GM19328 (cell line): ENCODE measurements around the gene ZNF101.
"Not testable (repeated sequence)": the region's sequence is repeated elsewhere in the genome, so short reads cannot be mapped to it uniquely, and the experiment has no call there.

Experiments used
- ATAC-seq: cut with Tn5 transposase; IDR thresholded peaks from one replicate; pipeline ENCODE4 v1.9.1; 2021; ENCODE audit warnings: mild to moderate bottlenecking, moderate library complexity; ENCODE audit not compliant: unreplicated experiment

Gene ZNF101

DNA sequence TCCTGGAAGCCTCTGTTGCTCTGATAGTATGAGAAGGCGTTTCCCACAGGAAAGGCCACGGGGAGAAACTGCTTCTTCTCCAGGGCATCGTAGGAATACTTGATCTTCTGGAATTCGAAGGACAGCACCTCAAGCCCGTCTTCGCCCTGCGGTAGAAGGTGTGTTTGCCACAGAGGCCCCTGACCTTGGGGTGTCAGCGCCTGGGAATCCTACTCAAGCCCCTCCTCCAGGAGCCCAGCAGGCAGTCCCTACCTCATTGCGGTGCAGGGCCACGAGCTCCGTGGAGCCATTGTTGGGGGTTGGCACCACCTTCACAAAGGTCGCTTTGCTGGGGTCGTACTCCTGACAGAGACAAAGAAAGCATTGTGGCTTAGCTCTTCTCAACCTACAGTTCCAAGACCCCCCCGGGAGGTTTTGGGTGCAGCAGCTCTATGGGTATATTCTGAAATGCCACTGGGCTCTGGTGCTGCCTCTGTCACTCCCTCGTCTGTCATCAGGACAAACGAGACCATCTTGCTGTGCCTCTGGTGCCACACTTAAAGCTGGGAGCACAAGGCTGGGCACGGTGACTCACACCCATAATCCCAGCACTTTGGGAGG is 8.9 kb upstream of the ZNF101 start:
- no peak for ATAC-seq

DNA sequence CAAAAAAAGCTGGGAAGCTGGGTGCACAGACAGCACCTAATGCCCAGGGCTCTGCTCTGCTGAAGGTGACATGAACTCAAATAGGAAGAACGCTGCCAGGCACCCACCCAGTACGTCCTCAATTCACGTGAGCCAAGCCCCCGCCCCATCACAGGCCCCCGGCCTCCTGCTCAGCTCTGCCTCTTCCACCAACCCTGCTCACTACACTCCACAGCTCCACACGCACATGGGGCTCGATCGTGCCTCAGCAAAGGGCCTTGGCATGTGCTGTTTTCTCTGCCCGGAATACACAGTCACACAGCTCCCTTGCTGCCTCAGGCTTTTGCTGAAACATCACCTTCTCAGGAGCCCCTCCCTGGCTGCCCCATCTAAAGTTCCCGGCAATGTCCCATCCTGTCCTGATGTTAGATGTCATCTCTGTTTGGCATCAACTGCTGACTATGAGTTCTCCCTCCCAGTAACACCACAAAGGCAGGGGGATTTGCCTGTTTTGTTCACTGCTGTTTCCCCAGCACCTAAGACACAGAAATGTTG is 7.4 kb upstream of the ZNF101 start:
- no peak for ATAC-seq

DNA sequence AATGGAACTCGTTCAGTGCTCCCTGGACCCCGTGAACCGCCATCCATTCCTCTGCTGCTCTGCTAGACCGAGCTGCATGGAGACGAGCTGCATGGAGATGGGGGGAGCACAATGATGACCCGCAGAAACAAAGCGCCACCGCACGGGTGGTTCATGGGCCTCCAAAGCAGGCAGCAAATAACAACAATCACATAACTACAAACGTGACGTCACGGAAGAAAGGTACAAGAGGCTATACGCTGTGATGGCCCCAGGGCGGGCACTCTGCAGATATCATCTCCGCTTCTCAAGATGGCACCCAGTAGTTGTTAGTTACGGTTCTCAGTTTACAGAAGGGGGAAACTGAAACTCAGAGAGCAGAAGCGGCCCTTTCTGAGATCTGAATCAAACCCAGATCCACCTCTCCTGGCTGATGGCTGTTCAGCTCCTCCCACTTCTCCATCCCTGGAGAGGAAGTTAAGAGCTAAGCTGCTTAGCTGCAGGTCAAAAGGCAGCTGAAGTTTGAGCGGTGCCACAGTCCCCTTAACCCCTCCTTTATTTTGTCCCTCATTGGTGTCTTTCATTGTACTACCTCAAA is 6.9 kb upstream of the ZNF101 start:
- ATAC-seq: no peak

DNA sequence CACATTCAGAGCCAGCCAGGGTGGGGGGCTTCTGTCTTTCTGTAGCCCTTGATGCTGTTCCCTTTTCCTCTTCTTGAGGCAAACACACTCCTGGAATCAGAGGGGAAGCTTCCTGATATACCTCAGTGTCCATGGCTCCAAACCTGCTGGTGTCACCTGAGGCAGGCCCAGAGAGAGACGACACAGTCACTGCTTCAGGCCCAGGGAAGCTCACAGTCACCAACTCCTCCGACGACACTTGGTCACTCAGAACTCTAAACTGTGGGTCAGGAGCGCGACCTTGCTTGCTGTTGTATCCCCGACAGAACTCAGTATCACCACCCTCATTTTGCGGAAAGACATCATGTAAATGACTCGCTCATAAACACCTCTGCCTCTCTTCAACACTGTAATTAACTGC is 6.3 kb upstream of the ZNF101 start:
- no peak for ATAC-seq

DNA sequence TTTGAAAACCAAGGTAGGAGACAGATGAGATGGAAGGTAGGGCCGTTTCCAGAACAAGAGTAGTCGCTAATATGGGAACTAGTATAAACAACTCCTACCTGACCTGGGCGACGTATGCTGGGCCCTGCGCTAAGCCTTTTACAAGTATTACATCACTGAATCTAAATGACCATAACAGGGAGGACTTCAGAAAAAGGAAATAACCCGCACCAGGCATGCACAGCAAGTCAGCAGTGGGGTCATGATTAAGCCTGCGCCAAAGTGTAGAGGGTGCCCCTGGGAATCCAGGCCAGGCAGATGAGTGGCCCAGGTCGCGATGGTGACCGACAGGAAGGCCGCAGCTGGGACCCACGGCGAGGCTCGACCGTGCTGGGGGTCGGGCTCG is 5.8 kb upstream of the ZNF101 start:
- no peak for ATAC-seq

GRCh38 chr19:19663256-19664120 is 5.2 kb upstream of the ZNF101 start, which contains the start of gene ATP13A1:
Gene ATP13A1 (minus strand): TSS chr19:19663676. CDS start chr19:19663666, 10 bp downstream.
- ATAC-seq: peak; percentile 74

GRCh38 chr19:19665420-19665948 is 3.2 kb upstream of the ZNF101 start:
- not testable (repeated sequence) for ATAC-seq

DNA sequence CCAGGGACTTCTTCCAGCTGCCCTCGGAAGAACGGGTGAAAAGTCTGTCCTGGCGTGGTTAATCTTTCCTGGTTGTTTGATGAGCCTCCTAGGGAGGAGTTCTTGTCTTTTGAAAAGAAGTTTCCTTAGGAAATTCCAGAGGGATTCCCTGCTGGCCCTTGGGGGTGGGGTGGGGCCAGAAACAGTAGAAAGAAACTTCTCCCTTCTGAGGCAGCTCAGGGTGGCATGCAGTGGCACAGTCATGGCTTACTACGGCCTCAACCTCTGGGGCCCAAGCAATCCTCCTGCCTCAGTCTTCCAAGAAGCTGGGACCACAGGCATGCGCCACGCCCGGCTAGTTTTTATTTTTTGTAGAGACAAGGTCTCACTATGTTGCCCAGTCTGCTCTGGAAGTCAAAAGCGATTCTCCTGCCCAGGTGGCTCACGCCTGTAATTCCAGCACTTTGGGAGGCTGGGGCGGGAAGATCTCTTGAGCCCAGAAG is 1.5 kb downstream of the ZNF101 start:
- no peak for ATAC-seq

- no peak for ATAC-seq
Measured at GRCh38 chr19:19672816-19673215, 4.2 kb downstream of the ZNF101 start.

DNA sequence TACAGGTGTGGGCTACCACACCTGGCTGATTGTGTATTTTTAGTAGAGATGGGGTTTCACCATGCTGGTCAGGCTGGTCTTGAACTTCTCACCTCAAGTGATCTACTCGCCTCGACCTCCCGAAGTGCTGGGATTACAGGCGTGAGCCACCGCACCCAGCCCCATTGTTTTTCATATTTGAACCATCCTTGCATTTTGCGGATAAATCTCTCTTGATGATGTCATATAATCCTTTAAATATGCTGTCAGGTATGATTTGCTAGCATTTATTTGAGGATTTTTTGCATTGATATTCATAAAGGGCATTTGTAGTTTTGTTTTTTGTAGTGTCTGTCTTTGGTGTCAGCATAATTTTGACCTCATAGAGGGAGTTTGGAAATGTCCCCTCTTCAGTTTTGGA is 5.7 kb downstream of the ZNF101 start:
- ATAC-seq: no peak

GRCh38 chr19:19677579-19677978 is 8.9 kb downstream of the ZNF101 start:
- no peak for ATAC-seq

DNA sequence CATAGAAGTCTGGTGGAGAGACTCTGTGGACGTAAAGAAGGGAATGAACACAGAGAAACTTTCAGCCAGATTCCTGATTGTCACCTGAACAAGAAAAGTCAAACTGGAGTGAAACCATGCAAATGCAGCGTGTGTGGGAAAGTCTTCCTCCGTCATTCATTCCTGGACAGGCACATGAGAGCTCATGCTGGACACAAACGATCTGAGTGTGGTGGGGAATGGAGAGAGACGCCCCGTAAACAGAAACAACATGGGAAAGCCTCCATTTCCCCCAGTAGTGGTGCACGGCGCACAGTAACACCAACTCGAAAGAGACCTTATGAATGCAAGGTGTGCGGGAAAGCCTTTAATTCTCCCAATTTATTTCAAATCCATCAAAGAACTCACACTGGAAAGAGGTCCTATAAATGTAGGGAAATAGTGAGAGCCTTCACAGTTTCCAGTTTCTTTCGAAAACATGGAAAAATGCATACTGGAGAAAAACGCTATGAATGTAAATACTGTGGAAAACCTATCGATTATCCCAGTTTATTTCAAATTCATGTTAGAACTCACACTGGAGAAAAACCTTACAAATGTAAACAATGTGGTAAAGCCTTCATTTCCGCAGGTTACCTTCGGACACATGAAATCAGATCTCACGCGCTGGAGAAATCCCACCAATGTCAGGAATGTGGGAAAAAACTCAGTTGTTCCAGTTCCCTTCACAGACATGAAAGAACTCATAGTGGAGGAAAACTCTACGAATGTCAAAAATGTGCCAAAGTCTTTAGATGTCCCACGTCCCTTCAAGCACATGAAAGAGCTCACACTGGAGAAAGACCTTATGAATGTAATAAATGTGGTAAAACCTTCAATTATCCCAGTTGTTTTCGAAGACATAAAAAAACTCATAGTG is 10.8 kb downstream of the ZNF101 start:
- ATAC-seq: no peak

DNA sequence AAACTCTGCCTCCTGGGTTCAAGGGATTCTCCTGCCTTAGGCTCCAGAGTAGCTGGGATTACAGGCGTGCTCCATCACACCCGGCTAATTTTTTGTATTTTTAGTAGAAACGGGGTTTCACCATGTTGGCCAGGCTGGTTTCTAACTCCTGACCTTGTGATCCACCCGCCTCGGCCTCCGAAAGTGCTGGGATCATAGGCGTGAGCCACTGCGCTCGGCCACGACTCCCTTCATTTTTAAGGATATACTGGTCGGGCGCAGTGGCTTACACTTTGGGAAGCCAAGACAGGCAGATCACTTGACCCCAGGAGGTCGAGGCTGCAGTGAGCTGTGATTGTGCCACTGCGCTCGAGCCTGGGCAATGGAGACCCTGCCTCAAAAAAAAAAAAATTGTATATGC is 17.5 kb downstream of the ZNF101 start:
- ATAC-seq: not testable (repeated sequence)

DNA sequence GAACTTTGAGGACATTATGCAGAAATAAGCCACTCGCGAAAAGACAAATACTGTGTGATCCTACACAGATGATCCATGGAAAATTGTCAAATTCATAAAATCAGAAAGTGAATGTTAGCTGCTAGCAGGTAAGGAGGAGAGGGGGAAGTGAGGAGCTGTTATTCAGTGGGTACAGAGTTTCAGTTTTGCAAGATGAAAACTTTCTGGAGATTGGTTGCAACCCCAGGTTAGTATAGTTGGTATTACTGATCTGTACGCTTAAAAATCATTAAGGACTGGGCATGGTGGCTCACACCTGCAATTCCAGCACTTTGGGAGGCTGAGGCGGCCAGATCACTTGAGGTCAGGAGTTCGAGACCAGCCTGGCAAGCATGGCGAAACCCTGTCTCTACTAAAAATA is 17.9 kb downstream of the ZNF101 start:
- ATAC-seq: no peak

DNA sequence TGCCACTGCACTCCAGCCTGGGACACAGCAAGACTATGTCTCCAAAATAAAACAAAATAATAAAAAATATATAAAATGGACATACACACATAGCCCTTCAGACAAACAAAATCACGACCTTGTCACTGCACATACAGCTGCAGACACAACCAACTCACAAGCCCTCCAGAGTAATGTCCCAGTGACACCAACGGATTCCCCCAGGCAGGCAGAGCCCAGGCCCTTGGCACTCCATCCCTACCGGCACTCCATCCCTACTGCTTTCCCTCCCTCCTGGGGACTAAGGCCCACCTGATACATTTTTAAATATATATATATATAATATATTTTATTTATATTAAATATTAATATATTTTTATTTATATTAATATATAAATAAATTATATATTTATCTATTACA is 18.5 kb downstream of the ZNF101 start:
- ATAC-seq: no peak

DNA sequence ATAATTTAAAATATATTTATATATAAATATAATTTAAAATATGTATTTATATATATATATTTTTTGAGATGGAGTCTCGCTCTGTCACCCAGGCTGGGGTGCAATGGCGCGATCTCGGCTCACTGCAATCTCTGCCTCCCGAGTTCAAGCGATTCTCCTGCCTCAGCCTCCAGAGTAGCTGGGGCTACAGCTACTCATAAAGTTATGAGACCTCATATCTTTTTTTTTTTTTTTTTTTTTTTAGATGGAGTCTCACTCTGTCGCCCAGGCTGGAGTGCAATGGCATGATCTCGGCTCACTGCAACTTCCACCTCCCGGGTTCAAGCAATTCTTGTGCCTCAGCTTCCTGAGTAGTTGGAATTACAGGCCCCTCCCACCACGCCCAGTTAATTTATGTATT is 20.4 kb downstream of the ZNF101 start:
- not testable (repeated sequence) for ATAC-seq

DNA sequence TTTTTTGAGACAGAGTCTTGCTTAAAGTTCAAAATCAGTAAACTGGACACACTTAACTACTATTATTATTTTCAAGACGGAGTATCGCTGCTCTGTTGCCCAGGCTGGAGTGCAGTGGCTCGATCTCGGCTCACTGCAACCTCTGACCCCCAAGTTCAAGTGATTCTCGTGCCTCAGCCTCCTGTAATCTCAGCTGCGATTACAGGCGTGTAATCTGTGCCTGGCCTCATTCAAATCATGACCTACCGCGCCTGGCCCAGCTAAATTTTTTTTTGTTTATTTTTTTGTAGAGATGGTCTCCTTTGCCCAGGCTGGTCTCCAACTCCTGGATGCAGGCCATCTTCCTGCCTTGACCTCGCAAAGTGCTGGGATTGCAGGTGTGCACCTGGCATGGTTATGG is 23.0 kb downstream of the ZNF101 start:
- no peak for ATAC-seq

DNA sequence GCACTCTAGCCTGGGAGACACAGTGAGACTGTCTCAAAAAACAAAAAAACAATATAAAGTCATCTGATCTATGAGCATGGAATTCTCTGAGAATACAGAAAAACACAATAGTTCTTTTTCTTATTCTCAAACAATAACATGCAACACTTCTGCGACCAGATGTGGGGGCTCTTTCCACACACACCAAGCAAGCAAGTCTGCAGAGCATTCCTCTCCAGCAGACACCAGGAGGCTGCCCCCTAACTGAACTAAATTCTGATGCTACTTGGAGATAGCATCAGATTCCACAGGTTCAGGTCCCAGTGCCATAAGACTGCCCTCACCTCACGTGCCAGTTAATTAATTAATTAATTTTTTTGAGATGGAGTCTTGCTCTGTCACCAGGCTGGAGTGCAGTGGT is 27.7 kb downstream of the ZNF101 start:
- ATAC-seq: no peak

- no peak for ATAC-seq
Measured at GRCh38 chr19:19697589-19697988, 28.9 kb downstream of the ZNF101 start.

GRCh38 chr19:19700493-19700892 is 31.9 kb downstream of the ZNF101 start:
- not testable (repeated sequence) for ATAC-seq
